Effector CD8-positive, alpha-beta T cell (primary cell): ENCODE measurements around the gene KDR.

Source experiments
- DNase-seq: peaks from one replicate; lab custom pipeline; 2025; lab: John Stamatoyannopoulos, UW

KDR gene

DNA sequence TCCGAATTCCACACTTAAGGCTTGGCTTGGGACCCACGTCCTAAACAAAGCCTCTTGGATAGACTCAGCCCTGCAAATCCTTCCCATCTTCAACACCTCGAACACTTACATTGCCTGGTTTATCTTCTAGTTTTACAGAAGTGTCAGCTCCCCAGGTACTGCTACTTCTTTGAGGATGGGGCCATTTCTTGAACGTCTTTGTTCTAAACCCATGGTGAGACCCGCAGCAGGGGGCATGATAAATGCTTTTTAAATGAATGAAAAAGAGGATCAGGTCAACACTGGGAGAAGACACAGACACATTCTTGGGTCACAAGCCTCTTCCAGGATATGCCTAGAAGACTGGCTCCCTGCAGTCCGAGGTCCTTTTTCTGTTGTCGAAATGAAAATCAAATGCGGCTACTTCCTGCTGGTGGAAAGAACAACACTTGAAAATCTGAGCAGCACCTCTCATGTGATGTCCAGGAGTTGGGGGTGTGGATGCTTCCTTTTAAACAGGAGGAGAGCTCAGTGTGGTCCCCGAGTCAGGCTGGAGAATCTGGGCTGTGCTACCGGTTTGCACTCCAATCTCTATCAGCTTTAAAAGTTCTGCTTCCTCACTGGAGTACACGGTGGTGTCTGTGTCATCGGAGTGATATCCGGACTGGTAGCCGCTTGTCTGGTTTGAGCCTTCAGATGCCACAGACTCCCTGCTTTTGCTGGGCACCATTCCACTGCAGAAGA is 45.8 kb downstream of the KDR start:
- no peak for DNase-seq

DNA sequence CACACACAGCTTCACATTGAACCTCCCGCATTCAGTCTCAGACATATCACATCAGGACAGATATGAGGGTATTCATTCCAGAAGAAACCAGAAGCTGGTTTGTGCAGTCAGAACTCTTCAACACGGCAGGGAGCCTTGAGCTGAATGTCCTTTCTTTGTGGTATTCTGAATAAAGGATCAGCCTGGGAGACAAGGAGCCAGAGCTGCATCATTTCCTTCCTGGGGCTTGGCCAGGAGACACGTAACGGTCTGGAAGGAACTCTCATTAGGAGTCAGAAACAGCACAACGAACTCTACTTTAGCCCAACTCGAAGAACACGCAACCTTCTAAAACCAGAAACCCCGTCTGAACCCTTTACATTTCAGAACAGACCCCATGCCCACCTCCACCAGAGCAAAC is 46.4 kb downstream of the KDR start:
- no peak for DNase-seq

DNA sequence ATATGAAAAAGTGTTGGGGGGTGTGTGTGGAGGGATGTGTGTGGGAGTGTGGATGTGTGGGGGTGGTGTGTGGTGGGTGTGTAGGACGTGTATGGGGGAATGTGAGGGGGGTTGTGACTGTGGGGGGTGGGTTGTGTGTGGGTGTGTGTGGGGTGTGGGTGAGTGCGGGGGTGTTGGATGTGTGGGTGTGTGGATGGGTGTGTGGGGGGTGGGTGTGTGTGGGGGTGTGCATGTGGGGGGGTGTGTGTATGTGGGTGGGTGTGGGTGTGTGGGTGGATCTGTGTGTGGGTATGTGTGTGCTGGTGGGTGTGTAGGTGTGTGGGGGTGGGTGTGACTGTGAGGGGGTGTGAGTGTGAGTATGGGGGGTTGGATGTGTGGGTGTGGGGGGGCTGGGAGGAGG is 47.8 kb downstream of the KDR start:
- no peak for DNase-seq

DNA sequence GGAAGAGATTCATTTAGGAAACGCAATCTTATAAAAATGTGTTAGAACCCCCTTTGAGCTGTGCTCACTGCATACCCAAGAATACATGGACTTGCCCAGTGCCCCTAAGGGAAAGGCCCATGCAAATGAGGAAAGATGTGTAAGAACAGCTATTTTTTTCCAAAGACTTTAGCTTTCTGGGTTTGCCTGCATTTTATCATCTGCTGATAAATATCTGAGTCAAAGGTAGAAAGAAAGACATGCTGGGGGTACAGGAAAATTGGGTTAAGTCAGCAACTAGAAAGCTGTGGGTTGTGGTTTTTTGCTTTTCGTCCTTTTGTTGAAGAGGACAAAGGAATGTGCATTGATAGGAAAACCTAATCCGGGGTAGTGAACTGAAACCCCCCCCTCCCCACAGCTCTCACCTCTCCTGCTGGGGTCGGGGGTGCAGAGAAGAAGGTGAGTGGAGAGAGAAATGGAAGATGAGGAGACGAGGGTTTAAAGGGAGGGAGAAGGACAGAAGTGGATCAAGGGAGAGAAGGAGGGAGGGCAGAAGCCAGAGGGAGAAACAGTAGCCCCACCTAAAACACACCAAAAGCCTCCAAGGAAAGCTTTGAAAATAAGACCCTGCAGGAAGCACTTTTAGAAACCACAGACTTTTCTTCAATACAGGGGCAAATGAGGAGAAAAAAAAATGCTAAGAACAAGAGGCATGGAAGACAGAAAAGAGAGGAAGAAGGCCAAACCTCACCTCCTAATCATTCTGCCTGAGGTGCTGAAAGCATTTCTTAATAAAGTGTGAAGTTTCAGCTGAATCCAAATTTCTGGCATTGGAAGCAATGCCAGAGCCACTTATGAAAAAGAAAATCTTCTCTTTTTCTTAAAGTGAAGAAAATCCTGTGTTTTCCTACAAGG is 49.3 kb downstream of the KDR start:
- DNase-seq: no peak

DNA sequence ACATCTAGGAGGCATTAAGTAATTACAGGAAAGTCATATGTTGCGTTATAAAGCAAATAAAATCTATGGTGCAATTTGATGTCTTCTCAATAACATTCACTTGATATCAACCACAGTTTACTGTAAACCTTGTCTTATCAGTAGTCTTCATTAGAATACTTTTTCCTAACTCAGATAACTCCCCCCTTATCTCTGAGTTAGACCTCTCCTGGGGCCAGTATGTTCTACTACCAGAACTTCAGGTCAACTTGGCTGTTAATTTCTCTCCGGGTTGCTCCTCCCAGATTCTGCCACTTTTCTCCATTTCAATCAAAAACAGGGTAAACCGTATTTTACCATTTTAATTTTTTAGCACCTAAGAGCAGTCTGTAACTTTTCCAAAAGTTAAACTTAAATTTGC is 50.0 kb downstream of the KDR start:
- no peak for DNase-seq

DNA sequence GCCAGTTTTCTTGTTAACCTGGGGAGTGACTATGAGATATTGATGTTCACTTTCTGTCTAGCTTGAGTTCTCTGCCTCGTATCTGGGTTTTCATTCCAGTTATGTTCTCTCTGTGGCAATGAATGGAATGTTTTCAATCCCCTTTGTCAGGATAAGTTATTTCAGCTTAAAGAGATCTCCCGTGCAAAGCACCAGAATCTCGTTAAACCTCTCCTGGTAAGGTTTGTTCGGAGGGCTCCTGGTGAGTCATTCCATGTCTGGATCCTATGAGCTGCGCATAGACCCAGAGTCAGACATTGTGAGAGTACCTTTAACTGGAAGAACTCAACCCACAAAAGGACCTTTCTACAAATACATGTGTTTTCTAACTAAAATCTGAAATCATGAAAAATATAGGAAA is 51.0 kb downstream of the KDR start:
- DNase-seq: no peak

DNA sequence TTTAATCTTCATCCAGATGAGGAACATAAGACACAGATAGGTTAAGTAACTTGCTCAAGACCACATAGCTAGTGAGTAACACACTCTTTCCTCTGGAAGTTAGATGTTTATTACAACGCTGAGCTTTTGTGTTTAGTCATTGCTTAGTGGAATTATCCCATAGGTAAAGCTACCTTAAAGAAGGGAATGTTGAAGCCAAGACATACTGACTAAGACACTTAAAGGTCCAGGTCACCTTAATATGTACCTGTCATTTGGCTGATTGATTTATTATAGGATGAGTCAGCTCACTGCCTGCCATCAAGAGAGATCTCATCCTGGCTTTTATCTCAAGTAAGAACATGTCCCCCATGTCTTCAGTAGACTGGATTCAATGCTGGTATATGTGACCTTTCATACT is 53.4 kb downstream of the KDR start:
- DNase-seq: no peak

DNA sequence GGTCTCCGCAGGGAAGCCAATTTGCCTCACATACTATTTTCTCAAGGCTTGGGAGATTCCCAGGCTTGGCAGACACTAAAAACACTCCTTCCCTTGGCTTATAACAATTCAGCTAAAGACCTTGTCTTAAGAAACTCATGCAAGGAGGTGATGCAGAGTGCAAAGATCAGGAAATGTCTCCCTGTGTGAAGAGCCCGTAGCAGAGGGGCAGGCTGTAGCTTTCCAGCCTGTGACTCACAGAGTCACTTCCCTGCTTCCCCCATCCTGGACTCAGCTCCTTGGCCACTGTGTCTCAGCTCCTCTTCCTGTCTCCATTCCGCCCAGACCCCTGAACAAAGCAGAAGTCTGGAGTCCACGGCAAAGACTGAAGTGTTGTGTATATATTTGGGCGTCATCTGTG is 56.1 kb downstream of the KDR start:
- DNase-seq: no peak

DNA sequence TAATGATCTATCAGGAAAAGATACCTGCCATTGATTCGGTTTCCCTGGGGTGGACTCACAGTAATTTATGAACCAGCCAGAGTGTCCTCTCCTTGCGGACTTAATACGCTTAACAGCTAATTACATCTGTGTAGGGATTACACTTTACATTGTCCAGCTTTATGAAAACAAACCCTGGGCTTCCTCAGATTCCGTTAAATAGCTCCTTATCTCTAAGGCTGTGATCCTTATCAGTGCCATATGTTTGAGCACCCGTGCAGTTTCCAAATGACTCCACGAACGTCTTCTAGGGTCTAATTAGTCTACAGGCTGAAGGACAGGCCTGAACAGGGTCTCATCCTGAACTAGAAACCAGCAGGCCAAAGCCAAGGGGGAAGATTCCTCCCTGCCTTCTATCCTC is 56.9 kb downstream of the KDR start:
- no peak for DNase-seq

DNA sequence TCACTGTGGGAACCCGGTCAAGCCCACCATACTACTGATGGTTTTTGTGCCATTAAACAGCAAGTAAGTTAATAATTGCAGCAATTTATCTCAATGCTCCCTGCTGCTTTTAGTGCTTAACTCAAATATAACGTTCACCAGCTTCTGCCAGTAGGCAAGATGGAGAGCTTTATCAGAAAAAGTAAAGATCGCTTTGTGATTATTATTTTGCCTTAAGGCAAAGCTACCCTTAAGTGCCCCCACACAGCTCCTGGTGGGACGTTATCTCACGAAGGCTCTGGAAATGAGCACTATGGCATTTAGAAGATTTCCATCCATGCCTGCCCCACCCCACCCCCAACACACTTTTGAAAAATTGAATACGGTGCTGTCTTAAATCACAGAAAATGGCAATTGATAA is 59.4 kb downstream of the KDR start:
- DNase-seq: no peak

DNA sequence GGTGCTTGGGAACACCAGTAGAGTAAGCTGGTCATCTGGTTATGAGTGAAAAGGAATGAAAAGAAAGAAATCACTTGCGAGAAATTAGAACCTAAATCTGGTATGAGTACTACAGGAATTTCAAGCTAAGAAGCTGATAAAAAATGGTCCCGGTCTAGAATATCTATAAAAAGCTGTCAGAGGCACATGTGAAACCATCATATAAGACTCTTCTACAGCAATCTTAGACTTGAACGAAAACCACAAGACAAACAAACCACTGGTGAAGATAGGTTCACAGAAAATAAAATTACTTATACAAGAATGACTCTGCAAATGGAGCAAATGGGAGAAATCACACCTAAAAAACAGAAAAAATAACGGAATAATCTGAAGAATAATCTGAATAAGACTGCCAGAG is 69.9 kb downstream of the KDR start:
- DNase-seq: no peak

DNA sequence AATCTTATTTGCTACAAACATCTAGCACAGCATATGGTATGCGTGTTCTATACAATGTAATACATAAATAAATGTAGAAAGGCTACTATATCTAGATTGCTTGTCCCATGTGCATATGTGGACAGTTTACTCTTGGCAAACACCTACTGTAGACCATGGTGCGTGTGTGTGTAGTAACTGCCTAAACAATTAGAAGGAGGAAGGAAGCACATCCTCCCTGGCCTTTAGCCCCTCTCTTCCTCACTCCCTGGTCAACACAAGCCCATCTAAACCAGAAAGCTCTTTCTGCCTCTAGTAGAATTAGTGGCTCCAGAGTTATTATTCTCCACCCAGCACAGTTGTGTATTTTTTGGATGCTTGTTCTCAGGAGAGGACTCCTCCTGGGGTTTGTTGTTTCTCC is 73.9 kb downstream of the KDR start:
- no peak for DNase-seq

DNA sequence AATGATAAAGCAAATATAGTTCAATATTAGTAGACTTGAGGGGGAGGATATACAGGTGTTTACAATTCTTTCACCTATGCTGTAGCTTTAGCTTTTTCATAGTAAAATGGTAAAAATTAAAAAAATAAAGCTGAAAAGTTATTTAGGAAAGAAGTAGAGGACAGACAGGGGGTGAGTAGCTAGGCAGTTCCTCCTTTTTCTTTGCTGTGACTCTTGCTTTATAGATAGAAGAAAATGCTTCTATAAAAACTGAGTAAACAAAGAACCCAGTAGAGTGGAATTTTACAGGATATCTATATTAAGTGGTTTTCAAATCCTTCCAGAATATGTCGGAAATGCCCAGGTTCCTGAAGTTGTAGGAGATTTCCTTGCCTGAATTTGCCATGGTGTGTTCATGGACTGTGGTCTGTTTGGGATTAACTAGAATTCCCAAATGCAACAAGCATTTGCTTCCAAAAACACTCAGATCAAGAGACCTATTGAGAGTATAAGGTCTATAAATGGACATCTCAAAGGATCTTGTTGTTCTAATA is 74.9 kb downstream of the KDR start:
- DNase-seq: no peak

DNA sequence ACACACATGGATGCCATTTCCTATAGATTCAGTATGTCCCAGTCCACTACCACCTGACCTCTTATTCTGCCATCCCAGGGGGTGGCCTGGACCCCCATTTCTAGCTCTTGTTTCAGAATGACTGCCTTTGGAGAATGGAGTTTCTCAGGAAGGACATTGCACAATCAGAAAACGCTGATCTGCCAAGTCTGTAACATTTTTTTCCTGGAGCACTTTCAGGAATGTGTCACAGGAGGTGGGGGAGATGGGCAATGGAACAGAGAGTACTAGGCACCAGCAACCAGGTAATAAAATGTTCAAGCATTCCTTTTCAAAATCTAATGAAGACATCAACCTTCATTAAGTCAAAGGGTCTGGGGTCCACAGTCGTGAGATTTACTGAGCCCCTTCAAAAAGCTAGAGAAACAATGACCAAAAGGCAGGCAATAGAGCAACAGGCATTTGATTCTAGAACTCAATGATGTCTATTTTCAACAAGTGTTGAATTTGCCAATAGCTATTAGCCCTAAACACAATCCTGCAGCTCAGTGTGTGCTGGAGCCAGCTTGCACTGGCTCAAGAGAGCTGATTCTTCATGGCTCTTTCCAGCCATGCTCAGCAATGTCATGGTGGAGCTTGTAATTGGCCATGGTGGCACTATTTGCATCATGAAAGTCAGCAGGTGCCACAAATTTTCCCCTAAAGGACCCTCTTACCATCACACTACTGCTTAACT is 87.1 kb downstream of the KDR start:
- no peak for DNase-seq

DNA sequence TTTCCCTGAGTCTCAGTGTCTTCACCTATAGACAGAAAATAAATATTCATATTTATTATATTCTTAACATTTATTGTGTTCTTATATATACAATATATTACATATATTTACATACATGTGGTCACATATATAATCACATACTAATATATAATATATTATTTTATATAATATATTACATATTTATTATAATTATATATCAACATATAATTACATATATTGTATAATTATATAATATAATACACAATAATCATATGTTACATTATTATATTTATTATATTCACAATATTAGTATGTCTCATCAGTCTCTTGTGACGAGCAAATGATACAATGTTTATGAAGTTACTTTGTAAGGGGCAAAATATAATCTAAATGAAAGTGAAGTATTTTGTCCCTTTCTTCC is 87.7 kb downstream of the KDR start:
- no peak for DNase-seq

DNA sequence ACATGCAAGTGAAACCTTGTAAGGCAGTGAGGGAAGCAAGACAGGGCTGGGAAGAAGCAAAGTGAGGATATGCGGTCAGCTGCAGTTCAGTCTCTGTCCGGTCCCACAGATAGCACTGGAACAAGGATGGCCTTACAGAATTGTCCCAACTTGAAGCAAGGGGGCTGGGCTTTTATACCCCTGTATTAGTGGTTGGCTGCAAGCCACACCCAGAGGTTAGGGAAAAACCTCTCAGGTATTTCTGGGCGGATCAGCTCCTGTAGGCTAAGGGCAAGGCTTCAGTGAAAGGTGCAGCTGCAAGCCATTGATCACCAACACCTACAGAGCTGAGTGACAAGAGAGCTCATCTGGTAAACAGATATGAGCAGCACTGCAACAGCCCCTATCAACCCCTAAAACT is 89.0 kb downstream of the KDR start:
- no peak for DNase-seq

DNA sequence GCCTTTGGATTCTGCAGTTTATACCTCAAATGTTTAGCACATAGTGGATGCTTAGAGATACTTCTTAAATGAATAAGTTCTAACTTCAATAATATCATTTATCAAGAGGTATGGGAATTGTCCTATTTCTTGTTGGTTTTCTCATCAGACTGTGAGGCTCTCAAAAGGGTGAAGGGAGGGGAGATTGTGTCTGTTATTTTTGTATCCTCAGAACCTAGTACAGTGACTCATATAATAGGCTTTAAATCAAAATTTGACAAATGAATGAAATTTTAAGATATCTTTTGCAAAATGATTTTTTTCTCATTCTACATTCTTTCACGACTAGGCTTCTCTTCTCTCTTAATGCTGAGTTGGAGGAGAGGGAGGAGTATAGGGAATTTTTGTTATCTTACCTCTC is 89.5 kb downstream of the KDR start:
- DNase-seq: no peak

DNA sequence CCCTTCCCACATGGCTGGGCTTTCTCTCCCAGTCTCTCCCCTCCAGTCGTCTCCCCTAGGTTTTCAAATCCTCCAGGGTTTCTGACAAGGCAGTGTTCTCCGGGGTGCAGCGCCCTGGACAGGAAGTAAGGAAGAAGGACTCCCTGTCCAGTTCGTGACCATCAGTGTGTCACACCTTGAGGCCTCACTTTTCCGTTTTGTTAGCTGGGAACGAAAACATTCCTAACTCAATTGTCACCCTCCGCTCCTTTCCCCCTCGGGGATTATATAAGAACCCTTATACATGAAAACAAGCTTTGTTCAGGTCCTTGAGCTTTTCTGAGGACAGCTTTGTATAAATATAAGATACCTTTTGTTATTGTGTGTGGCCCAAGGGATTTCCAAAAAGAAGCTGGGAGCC is 92.1 kb downstream of the KDR start:
- no peak for DNase-seq

DNA sequence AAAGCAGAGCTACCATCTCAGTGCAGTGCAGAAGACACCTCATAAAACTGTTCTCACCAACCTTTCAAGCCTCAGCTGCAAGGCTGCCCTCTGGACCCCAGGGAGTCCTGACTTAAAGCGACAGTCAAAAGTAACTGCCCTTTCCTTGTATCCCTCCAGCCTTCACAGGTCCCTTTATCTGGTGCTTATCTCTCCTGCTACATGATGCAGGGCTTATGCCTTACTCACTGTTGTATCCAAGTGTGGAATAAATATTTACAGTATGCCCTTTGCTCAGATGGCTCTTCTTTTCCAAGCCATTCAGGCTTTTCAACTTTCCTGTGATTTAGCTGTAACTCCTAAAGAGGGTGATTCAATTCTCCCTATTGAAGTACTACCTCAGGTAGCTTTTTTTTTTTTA is 92.6 kb downstream of the KDR start:
- no peak for DNase-seq

DNA sequence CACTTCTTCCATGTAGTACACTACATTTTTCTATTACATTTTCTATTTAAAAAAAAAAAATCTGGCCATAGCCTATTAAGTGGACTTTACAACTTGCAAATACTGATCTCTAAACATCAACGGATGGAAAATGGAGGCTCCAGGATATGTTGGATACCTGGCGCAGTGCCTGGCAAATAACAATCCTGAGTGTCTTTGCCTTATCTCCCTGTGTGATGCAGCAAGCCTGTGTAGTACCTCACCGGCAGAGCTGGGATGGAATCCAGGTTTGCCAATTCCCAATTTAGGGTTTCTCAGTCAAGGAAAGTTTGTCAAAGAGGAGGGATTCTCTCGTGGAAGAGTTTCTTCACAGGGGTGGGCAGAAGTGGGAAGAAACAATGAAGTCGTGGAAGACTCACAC is 93.2 kb downstream of the KDR start:
- no peak for DNase-seq

DNA sequence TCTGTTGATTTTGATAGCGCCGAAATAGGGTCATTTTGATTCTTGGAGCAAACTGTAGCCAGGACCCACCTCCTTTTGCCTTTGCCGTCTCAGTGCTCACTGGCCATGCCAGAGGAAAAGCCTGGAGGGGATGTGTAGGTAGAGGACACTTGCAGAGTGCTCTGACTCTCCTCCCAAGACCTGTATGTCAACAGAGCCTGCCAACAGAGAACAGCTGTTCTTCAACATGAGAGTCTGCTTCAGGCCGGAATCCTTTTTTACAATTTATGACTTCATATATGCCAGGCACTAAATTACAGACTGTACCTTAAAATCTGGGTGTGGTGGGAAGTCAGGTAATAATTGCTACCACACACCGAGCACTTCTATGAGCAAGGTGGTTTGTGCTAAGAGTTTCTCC is 94.2 kb downstream of the KDR start:
- DNase-seq: no peak

DNA sequence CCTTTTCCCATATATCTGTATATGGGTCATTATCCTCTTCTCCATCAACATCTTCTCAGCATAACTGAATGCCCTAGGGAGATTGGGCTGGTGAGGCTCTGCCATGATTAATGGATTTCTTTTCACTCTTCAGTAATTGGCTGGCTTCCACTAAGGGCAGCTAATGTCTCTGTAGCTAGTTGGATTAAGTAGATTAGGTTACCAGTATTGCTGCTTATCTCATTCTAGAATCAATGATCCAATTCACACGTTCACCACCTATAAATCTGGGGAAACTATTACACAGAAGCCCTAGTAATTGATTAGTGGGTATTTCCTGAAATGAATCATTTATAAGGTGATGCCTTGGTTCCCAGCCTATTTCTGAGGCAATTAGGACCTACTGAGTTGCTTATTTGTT is 94.8 kb downstream of the KDR start:
- no peak for DNase-seq
